ENCODE results near the gene NKTR.

The NKTR gene

GRCh38 chr3:42673082-42673481 is 72.6 kb downstream of the NKTR start:
- H3K27me3 ChIP-seq (ENCODE audit: control insufficient read depth in 3 of 3, insufficient read depth in 3 of 3, low read depth in 1 of 3, low read length in 3 of 3) = peaks cover 0 to 5% (median 0%) of the 10 kb centered on the region in 3 experiments
- no peak overlapping the region for H3K4ac ChIP-seq (ENCODE audit: low read length)
- H3K79me1 ChIP-seq (ENCODE audit: low read depth, low read length) = no peaks in the 10 kb centered on the region
- H3K27ac ChIP-seq (replicated peaks; ENCODE audit: low read length) = no peak overlapping the region
- no peak for DNase-seq (ENCODE audit: low spot score)
- H3K18ac ChIP-seq (ENCODE audit: low read length) = no peak overlapping the region
- H2BK5ac ChIP-seq (ENCODE audit: low read length) = no peak overlapping the region
- H4K91ac ChIP-seq (ENCODE audit: low read depth, low read length, poor library complexity) = no peak overlapping the region
- H3K4me1 ChIP-seq (ENCODE audit: control insufficient read depth in 2 of 2, insufficient read depth in 1 of 2, low read depth in 1 of 2, low read length in 2 of 2) = peaks cover 0 to under 1% of the 10 kb centered on the region in 2 donors
- H2AFZ ChIP-seq (ENCODE audit: low read length) = no peak overlapping the region
- H3K4me3 ChIP-seq (ENCODE audit: low read length in 2 of 2) = no peak overlapping the region
- no peak overlapping the region for H3K9ac ChIP-seq (ENCODE audit: low read depth, low read length, poor library complexity)
- no peak overlapping the region for H2BK120ac ChIP-seq (ENCODE audit: low read depth, low read length)
- no peak overlapping the region for H3K4me2 ChIP-seq (ENCODE audit: insufficient read depth, low read length, poor library complexity, severe bottlenecking)
- peak overlapping the region; percentile 91 for H3K23ac ChIP-seq (ENCODE audit: low read depth, low read length, poor library complexity)
- peaks cover 4 to 9% of the 10 kb centered on the region in 2 donors for H3K9me3 ChIP-seq (replicated peaks in 1 of 2; ENCODE audit: control insufficient read depth in 2 of 2, insufficient read depth in 1 of 2, low read depth in 1 of 2, low read length in 2 of 2)
- H3K14ac ChIP-seq (ENCODE audit: low read length) = no peak overlapping the region
- H2BK15ac ChIP-seq (ENCODE audit: low read length) = no peak overlapping the region
- no peak overlapping the region for H2BK12ac ChIP-seq (ENCODE audit: low read length)
- H2AK5ac ChIP-seq (ENCODE audit: low read depth, low read length) = no peak overlapping the region
- H3K36me3 ChIP-seq (replicated peaks in 1 of 2; ENCODE audit: control insufficient read depth in 2 of 2, insufficient read depth in 2 of 2, low read length in 2 of 2) = no peaks in the 10 kb centered on the region
- no peak overlapping the region for H4K8ac ChIP-seq (ENCODE audit: low read depth, low read length)

GRCh38 chr3:42674146-42674545 is 73.7 kb downstream of the NKTR start:
- Histone ChIP-seq H3K9me3 (replicated peaks in 1 of 2; ENCODE audit: control insufficient read depth in 2 of 2, insufficient read depth in 1 of 2, low read depth in 1 of 2, low read length in 2 of 2) (peaks cover 4 to 5% of the 10 kb centered on the region in 2 donors), H3K9ac (ENCODE audit: low read depth, low read length, poor library complexity) (no peak overlapping the region), H3K23ac (ENCODE audit: low read depth, low read length, poor library complexity) (no peak overlapping the region), H3K79me1 (ENCODE audit: low read depth, low read length) (no peaks in the 10 kb centered on the region), H2AK5ac (ENCODE audit: low read depth, low read length) (no peak overlapping the region), H3K4me3 (ENCODE audit: low read length in 2 of 2) (no peak overlapping the region), H2BK120ac (ENCODE audit: low read depth, low read length) (no peak overlapping the region), H2BK12ac (ENCODE audit: low read length) (no peak overlapping the region), H4K91ac (ENCODE audit: low read depth, low read length, poor library complexity) (no peak overlapping the region), H2BK15ac (ENCODE audit: low read length) (no peak overlapping the region), H2AFZ (ENCODE audit: low read length) (no peak overlapping the region), H3K27ac (replicated peaks; ENCODE audit: low read length) (no peak overlapping the region), H3K4me2 (ENCODE audit: insufficient read depth, low read length, poor library complexity, severe bottlenecking) (no peak overlapping the region), H3K18ac (ENCODE audit: low read length) (no peak overlapping the region), H3K4me1 (ENCODE audit: control insufficient read depth in 2 of 2, insufficient read depth in 1 of 2, low read depth in 1 of 2, low read length in 2 of 2) (no peaks in the 10 kb centered on the region), H2BK5ac (ENCODE audit: low read length) (no peak overlapping the region), H3K36me3 (replicated peaks in 1 of 2; ENCODE audit: control insufficient read depth in 2 of 2, insufficient read depth in 2 of 2, low read length in 2 of 2) (no peaks in the 10 kb centered on the region), H4K8ac (ENCODE audit: low read depth, low read length) (no peak overlapping the region), H3K14ac (ENCODE audit: low read length) (no peak overlapping the region), H3K4ac (ENCODE audit: low read length) (no peak overlapping the region), H3K27me3 (ENCODE audit: control insufficient read depth in 3 of 3, insufficient read depth in 3 of 3, low read depth in 1 of 3, low read length in 3 of 3) (peaks cover 0 to 7% (median 0%) of the 10 kb centered on the region in 3 experiments)
- WGBS, 2 donors (ENCODE audit: extremely low coverage in 2 of 2, insufficient read length in 2 of 2, insufficient replicate concordance in 1 of 2) = no CpG with 5 or more reads among the region's 3 CpGs
- DNase-seq (ENCODE audit: low spot score) = no peak

GRCh38 chr3:42675909-42676308 is 75.4 kb downstream of the NKTR start:
- H3K18ac ChIP-seq (ENCODE audit: low read length) = no peak overlapping the region
- no peak overlapping the region for H3K4me2 ChIP-seq (ENCODE audit: insufficient read depth, low read length, poor library complexity, severe bottlenecking)
- no peak overlapping the region for H2AK5ac ChIP-seq (ENCODE audit: low read depth, low read length)
- WGBS, 2 donors (ENCODE audit: extremely low coverage in 2 of 2, insufficient read length in 2 of 2, insufficient replicate concordance in 1 of 2) = no CpG with 5 or more reads among the region's 2 CpGs
- no peak overlapping the region for H3K27ac ChIP-seq (replicated peaks; ENCODE audit: low read length)
- no peaks in the 10 kb centered on the region for H3K79me1 ChIP-seq (ENCODE audit: low read depth, low read length)
- no peaks in the 10 kb centered on the region for H3K4me1 ChIP-seq (ENCODE audit: control insufficient read depth in 2 of 2, insufficient read depth in 1 of 2, low read depth in 1 of 2, low read length in 2 of 2)
- peaks cover 0 to 7% (median 0%) of the 10 kb centered on the region in 3 experiments for H3K27me3 ChIP-seq (ENCODE audit: control insufficient read depth in 3 of 3, insufficient read depth in 3 of 3, low read depth in 1 of 3, low read length in 3 of 3)
- no peak overlapping the region for H4K91ac ChIP-seq (ENCODE audit: low read depth, low read length, poor library complexity)
- no peak overlapping the region for H2BK120ac ChIP-seq (ENCODE audit: low read depth, low read length)
- H3K36me3 ChIP-seq (replicated peaks in 1 of 2; ENCODE audit: control insufficient read depth in 2 of 2, insufficient read depth in 2 of 2, low read length in 2 of 2) = no peaks in the 10 kb centered on the region
- no peak for DNase-seq (ENCODE audit: low spot score)
- H3K23ac ChIP-seq (ENCODE audit: low read depth, low read length, poor library complexity) = no peak overlapping the region
- no peak overlapping the region for H3K4me3 ChIP-seq (ENCODE audit: low read length in 2 of 2)
- peaks cover 3 to 4% of the 10 kb centered on the region in 2 donors for H3K9me3 ChIP-seq (replicated peaks in 1 of 2; ENCODE audit: control insufficient read depth in 2 of 2, insufficient read depth in 1 of 2, low read depth in 1 of 2, low read length in 2 of 2)
- no peak overlapping the region for H4K8ac ChIP-seq (ENCODE audit: low read depth, low read length)
- no peak overlapping the region for H3K4ac ChIP-seq (ENCODE audit: low read length)
- no peak overlapping the region for H3K14ac ChIP-seq (ENCODE audit: low read length)
- peak overlapping the region; percentile 17 for H3K9ac ChIP-seq (ENCODE audit: low read depth, low read length, poor library complexity)
- no peak overlapping the region for H2BK12ac ChIP-seq (ENCODE audit: low read length)
- H2AFZ ChIP-seq (ENCODE audit: low read length) = no peak overlapping the region
- H2BK5ac ChIP-seq (ENCODE audit: low read length) = no peak overlapping the region
- no peak overlapping the region for H2BK15ac ChIP-seq (ENCODE audit: low read length)

- Histone ChIP-seq H3K9me3 (replicated peaks in 1 of 2; ENCODE audit: control insufficient read depth in 2 of 2, insufficient read depth in 1 of 2, low read depth in 1 of 2, low read length in 2 of 2) (peaks cover 3 to 4% of the 10 kb centered on the region in 2 donors), H3K9ac (ENCODE audit: low read depth, low read length, poor library complexity) (no peak overlapping the region), H3K18ac (ENCODE audit: low read length) (no peak overlapping the region), H3K36me3 (replicated peaks in 1 of 2; ENCODE audit: control insufficient read depth in 2 of 2, insufficient read depth in 2 of 2, low read length in 2 of 2) (no peaks in the 10 kb centered on the region), H2AK5ac (ENCODE audit: low read depth, low read length) (no peak overlapping the region), H3K27ac (replicated peaks; ENCODE audit: low read length) (no peak overlapping the region), H3K4ac (ENCODE audit: low read length) (no peak overlapping the region), H2BK120ac (ENCODE audit: low read depth, low read length) (no peak overlapping the region), H2AFZ (ENCODE audit: low read length) (no peak overlapping the region), H3K79me1 (ENCODE audit: low read depth, low read length) (no peaks in the 10 kb centered on the region), H2BK12ac (ENCODE audit: low read length) (no peak overlapping the region), H3K4me1 (ENCODE audit: control insufficient read depth in 2 of 2, insufficient read depth in 1 of 2, low read depth in 1 of 2, low read length in 2 of 2) (peaks cover 0 to 2% of the 10 kb centered on the region in 2 donors), H2BK5ac (ENCODE audit: low read length) (no peak overlapping the region), H4K91ac (ENCODE audit: low read depth, low read length, poor library complexity) (no peak overlapping the region), H3K23ac (ENCODE audit: low read depth, low read length, poor library complexity) (no peak overlapping the region), H3K27me3 (ENCODE audit: control insufficient read depth in 3 of 3, insufficient read depth in 3 of 3, low read depth in 1 of 3, low read length in 3 of 3) (peaks cover 0 to 2% (median 0%) of the 10 kb centered on the region in 3 experiments), H4K8ac (ENCODE audit: low read depth, low read length) (no peak overlapping the region), H3K14ac (ENCODE audit: low read length) (no peak overlapping the region), H2BK15ac (ENCODE audit: low read length) (no peak overlapping the region), H3K4me3 (ENCODE audit: low read length in 2 of 2) (no peak overlapping the region), H3K4me2 (ENCODE audit: insufficient read depth, low read length, poor library complexity, severe bottlenecking) (no peak overlapping the region)
- WGBS, 2 donors (ENCODE audit: extremely low coverage in 2 of 2, insufficient read length in 2 of 2, insufficient replicate concordance in 1 of 2) = no CpG with 5 or more reads among the region's 2 CpGs
- DNase-seq (ENCODE audit: low spot score) = no peak
Observed at GRCh38 chr3:42678447-42678846, 78.0 kb downstream of the NKTR start.

Data from neuronal stem cell (in vitro differentiated cells).